ENCODE results near the gene CEP57.

The CEP57 gene

GRCh38 chr11:95832763-95833162 is 42.5 kb downstream of the CEP57 start:
- H3K4me3 ChIP-seq (ENCODE audit: low read depth, low read length) = no peak overlapping the region
- DNase-seq (ENCODE audit: low read depth) = no peak
- TF ChIP-seq, protein P1, sequence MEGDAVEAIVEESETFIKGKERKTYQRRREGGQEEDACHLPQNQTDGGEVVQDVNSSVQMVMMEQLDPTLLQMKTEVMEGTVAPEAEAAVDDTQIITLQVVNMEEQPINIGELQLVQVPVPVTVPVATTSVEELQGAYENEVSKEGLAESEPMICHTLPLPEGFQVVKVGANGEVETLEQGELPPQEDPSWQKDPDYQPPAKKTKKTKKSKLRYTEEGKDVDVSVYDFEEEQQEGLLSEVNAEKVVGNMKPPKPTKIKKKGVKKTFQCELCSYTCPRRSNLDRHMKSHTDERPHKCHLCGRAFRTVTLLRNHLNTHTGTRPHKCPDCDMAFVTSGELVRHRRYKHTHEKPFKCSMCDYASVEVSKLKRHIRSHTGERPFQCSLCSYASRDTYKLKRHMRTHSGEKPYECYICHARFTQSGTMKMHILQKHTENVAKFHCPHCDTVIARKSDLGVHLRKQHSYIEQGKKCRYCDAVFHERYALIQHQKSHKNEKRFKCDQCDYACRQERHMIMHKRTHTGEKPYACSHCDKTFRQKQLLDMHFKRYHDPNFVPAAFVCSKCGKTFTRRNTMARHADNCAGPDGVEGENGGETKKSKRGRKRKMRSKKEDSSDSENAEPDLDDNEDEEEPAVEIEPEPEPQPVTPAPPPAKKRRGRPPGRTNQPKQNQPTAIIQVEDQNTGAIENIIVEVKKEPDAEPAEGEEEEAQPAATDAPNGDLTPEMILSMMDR (IDR thresholded peaks at IDR 0.05; ENCODE audit: low read depth, low read length, missing control alignments) = no peak

DNA sequence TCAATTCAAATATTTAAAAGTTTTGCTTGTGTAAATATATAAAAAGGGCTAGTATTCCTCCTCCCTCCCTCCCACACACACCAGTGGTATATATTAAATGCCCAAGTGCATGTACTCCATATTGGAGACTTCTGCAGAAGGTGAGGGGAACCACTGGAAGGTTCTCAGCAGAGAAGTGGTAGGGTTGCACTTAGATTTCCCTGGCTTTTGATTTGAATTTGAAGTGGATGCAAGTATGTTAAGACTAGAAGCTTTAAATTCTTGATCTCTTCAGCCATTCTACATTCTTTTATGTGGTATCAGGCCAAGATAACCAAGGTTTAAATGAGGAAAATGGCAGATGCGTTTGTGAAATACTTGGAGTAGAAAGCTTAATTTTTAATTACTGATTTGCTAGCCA is 43.1 kb downstream of the CEP57 start:
- no peak for DNase-seq (ENCODE audit: low read depth)
- no peak overlapping the region for H3K4me3 ChIP-seq (ENCODE audit: low read depth, low read length)
- TF ChIP-seq, protein P1 (IDR thresholded peaks at IDR 0.05; ENCODE audit: low read depth, low read length, missing control alignments) = no peak

- TF ChIP-seq, protein P1 (IDR thresholded peaks at IDR 0.05; ENCODE audit: low read depth, low read length, missing control alignments) = no peak
- no peak for DNase-seq (ENCODE audit: low read depth)
- no peak overlapping the region for H3K4me3 ChIP-seq (ENCODE audit: low read depth, low read length)
Measured at GRCh38 chr11:95835351-95835750, 45.1 kb downstream of the CEP57 start.

GRCh38 chr11:95835768-95836488 is 45.6 kb downstream of the CEP57 start:
- H3K4me3 ChIP-seq (ENCODE audit: low read depth, low read length) = no peak overlapping the region
- TF ChIP-seq, protein P1 (IDR thresholded peaks at IDR 0.05; ENCODE audit: low read depth, low read length, missing control alignments) = peak; percentile 82
- DNase-seq (ENCODE audit: low read depth) = peak; percentile 12

- no peak overlapping the region for H3K4me3 ChIP-seq (ENCODE audit: low read depth, low read length)
- DNase-seq (ENCODE audit: low read depth) = no peak
- TF ChIP-seq, protein P1 (IDR thresholded peaks at IDR 0.05; ENCODE audit: low read depth, low read length, missing control alignments) = no peak
Measured at GRCh38 chr11:95845167-95845566, 54.9 kb downstream of the CEP57 start.

GRCh38 chr11:95849087-95849825 is 59.0 kb downstream of the CEP57 start:
- TF ChIP-seq, protein P1 (IDR thresholded peaks at IDR 0.05; ENCODE audit: low read depth, low read length, missing control alignments) = peak; percentile 38
- no peak for DNase-seq (ENCODE audit: low read depth)
- no peak overlapping the region for H3K4me3 ChIP-seq (ENCODE audit: low read depth, low read length)
